Gastrocnemius medialis (tissue), 4 donors: ENCODE measurements around the gene ERC2. TPM values are rescaled to one million over a fixed set of nuclear protein-coding genes. Genes with fewer than 3 reads are reported as not detected.

Experiments
- ATAC-seq, 2 donors: fragments of 150-250 bp; one replicate each; pipeline ENCODE4 v1.9.1; 2016
- DNase-seq, 2 donors: peaks; one replicate each; pipeline ENCODE4 v3.0.0-alpha.2; 2019
- H3K27ac ChIP-seq, 4 donors: fragments of 200-600 bp; sonication (generic); 1 replicate in 1 of 4; 2 replicates in 3 of 4; pipeline ENCODE4 v1.5.1; 2016 to 2018; ENCODE audit warnings: mild to moderate bottlenecking in 2 of 4, moderate library complexity in 1 of 4
- H3K27me3 ChIP-seq, 3 donors: fragments of 200-600 bp; sonication (generic) in 2 of 3; 1 replicate in 1 of 3; 2 replicates in 2 of 3; pipeline versions ENCODE4 v1.5.1 to v1.6.0; 2016 to 2019; ENCODE audit warnings: mild to moderate bottlenecking in 1 of 3, moderate library complexity in 1 of 3
- H3K36me3 ChIP-seq, 2 donors: fragments of 200-600 bp; sonication (generic) in 1 of 2; one replicate each; pipeline ENCODE4 v1.5.1; 2017 to 2018
- H3K4me1 ChIP-seq, 2 donors: fragments of 200-600 bp; sonication (generic) in 1 of 2; one replicate each; pipeline ENCODE4 v1.5.1; 2016 to 2017; ENCODE audit warnings: mild to moderate bottlenecking in 2 of 2
- H3K4me3 ChIP-seq, 4 donors: fragments of 200-600 bp; sonication (generic) in 3 of 4; 1 replicate in 1 of 4; 2 replicates in 3 of 4; pipeline ENCODE4 v1.5.1; 2016 to 2019; ENCODE audit warnings: mild to moderate bottlenecking in 2 of 4
- H3K9me3 ChIP-seq, 3 donors: fragments of 200-600 bp; sonication (generic) in 2 of 3; 1 replicate in 1 of 3; 2 replicates in 2 of 3; pipeline ENCODE4 v1.5.1; 2016 to 2019
- POLR2A ChIP-seq, 2 donors: fragments of 450-650 bp; IDR thresholded peaks; one replicate each; pipeline ENCODE4 v1.6.1; 2017; ENCODE audit warnings: antibody characterized with exemption in 2 of 2, mild to moderate bottlenecking in 2 of 2, moderate library complexity in 2 of 2
- in situ Hi-C, 4 donors: fragments of 200-750 bp; cut with MboI; loops; one replicate each; pipeline versions ENCODE4 v1.15.0 to v1.8.0; 2017; ENCODE audit warnings: low sequenced_read_pairs in 4 of 4
- intact Hi-C: fragments of 100-400 bp; cut with DNase I; formaldehyde crosslinking; loops from one replicate; pipeline ENCODE4 v1.15.1; 2023; ENCODE audit warnings: low total_unique reads
- total RNA-seq, 4 donors: library from RNA; depleted of rRNA; stranded (reverse); fragments of >200 nt; gene quantifications; one replicate each; pipeline versions ENCODE4 v1.1.0 to v1.2.3, GENCODE V29; 2016
- TF ChIP-seq, protein P1 (sequence below), 5 experiments: fragments of 450-650 bp in 3 of 5; fragments of 200-600 bp in 2 of 5; sonication (generic) in 2 of 5; IDR thresholded peaks in 4 of 5; conservative IDR thresholded peaks in 1 of 5; 1 replicate in 4 of 5; 2 replicates in 1 of 5; pipeline ENCODE4 v1.5.1; 2016 to 2019; ENCODE audit warnings: antibody characterized with exemption in 5 of 5, mild to moderate bottlenecking in 3 of 5, moderate library complexity in 3 of 5

Gene ERC2
- total RNA-seq, 4 donors from 2014 or later = not detected

DNA sequence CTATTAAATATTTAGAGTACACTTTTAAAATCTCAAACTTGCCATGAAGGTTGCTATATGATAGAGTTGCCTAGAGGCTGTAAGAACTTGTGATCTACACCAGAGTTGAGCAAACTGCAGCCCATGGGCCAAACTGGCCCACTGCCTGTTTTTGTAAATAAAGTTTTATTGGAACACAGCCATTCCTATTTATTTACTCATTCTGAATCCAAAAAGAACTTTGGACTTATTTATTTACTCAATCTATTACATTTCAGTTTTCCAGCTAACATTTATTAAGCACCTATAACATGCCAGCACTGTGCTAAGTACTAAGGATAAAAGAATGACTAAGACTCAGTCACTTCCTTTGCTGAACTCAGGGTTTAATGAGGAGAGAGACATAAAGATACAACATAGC is 403.6 kb downstream of the ERC2 start:
- H3K27ac ChIP-seq = no peak overlapping the region
- no peaks in the 10 kb centered on the region for H3K27me3 ChIP-seq
- no peaks in the 10 kb centered on the region for H3K9me3 ChIP-seq
- H3K36me3 ChIP-seq = no peaks in the 10 kb centered on the region
- H3K4me1 ChIP-seq = no peaks in the 10 kb centered on the region
- TF ChIP-seq POLR2A (IDR thresholded peaks at IDR 0.05) = no peak
- TF ChIP-seq, protein P1, sequence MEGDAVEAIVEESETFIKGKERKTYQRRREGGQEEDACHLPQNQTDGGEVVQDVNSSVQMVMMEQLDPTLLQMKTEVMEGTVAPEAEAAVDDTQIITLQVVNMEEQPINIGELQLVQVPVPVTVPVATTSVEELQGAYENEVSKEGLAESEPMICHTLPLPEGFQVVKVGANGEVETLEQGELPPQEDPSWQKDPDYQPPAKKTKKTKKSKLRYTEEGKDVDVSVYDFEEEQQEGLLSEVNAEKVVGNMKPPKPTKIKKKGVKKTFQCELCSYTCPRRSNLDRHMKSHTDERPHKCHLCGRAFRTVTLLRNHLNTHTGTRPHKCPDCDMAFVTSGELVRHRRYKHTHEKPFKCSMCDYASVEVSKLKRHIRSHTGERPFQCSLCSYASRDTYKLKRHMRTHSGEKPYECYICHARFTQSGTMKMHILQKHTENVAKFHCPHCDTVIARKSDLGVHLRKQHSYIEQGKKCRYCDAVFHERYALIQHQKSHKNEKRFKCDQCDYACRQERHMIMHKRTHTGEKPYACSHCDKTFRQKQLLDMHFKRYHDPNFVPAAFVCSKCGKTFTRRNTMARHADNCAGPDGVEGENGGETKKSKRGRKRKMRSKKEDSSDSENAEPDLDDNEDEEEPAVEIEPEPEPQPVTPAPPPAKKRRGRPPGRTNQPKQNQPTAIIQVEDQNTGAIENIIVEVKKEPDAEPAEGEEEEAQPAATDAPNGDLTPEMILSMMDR (IDR thresholded peaks at IDR 0.05 in 4 of 5, conservative IDR thresholded peaks at IDR 0.05 in 1 of 5) = no peak
- ATAC-seq (no peak), DNase-seq (no peak)
- H3K4me3 ChIP-seq = no peak overlapping the region
- intact Hi-C loops = no loop called here
- in situ Hi-C loops = no loop called here

DNA sequence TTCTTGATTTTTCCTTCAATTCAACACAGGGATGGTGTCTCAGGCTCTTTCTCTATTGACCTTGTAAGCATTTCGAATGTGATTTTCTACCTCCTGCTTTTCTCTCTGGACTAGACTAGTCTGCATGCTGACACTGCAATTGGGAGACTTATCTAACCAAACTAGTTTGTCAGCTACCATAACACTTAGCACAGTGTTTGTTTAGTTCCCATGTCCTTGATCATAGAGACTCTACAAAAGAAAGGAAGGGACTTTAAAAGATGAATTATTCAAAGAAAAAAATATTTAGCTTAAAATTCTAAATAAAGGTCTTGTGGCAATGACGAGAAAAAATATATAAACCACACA is 407.0 kb downstream of the ERC2 start:
- in situ Hi-C loops (no loop called here), intact Hi-C loops (no loop called here)
- Histone ChIP-seq H3K9me3 (no peaks in the 10 kb centered on the region), H3K36me3 (no peaks in the 10 kb centered on the region), H3K4me3 (no peak overlapping the region), H3K4me1 (no peaks in the 10 kb centered on the region), H3K27ac (no peak overlapping the region), H3K27me3 (no peaks in the 10 kb centered on the region)
- ATAC-seq (no peak), DNase-seq (no peak)
- no peak for TF ChIP-seq POLR2A (IDR thresholded peaks at IDR 0.05)
- TF ChIP-seq, protein P1 (IDR thresholded peaks at IDR 0.05 in 4 of 5, conservative IDR thresholded peaks at IDR 0.05 in 1 of 5) = no peak

DNA sequence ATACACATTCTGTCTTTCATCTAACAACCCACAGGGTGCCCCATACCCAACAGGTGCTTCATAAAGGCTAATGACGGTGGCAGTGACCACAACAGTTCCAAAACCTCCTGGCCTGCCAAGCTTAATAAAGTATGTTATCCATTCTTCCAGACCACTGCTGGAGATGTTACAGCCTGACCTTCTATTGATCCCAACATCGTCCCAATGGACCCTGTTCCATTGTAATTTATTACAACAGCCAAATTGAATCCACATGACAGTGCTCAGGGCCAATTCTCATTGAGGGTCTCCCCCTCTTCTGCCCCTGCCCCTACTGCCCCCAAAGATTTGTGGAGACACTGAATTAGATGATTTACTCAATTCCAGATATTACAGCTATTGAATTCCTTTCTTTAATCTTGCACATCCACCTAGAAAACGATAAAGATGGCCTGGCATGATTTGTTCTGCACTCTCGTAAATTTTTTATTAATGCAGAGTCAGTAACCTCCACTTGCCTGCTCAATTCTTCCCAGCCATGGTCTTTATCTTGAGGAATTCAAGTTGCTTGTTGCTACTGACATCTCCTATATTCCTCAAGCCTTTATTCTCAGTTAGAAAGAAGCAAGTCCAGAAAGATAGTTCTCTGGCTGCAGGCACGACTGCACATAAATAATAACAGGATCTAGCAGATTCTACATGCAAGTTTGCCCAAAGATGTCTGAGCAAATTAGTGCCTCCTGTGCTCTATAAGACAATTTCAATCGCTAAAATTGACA is 407.6 kb downstream of the ERC2 start:
- Histone ChIP-seq H3K4me1 (no peaks in the 10 kb centered on the region), H3K9me3 (no peaks in the 10 kb centered on the region), H3K27me3 (no peaks in the 10 kb centered on the region), H3K27ac (no peak overlapping the region), H3K36me3 (no peaks in the 10 kb centered on the region), H3K4me3 (no peak overlapping the region)
- DNase-seq (no peak), ATAC-seq (no peak)
- intact Hi-C loops (no loop called here), in situ Hi-C loops (no loop called here)
- TF ChIP-seq, protein P1 (IDR thresholded peaks at IDR 0.05 in 4 of 5, conservative IDR thresholded peaks at IDR 0.05 in 1 of 5) = no peak
- no peak for TF ChIP-seq POLR2A (IDR thresholded peaks at IDR 0.05)

DNA sequence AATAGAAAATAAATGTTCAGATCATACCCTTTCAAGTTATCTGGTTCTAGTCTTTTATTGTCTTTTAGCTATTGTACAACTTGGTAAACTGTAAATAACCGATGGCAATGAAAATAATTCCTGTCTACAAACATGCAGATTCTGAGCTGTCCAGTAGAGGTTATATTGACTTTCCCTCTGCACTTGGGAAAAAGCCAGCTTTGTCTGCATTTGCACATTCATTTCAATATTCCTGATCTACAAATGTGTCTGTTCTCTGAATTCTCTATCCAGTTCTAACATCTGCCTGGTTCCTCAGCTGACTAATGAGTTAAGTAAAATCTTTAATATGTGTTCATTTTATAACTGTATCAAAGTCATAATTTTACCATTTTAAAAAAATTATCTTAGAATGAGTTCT is 408.5 kb downstream of the ERC2 start:
- no peak overlapping the region for H3K4me3 ChIP-seq
- no peak for ATAC-seq
- DNase-seq = no peak
- in situ Hi-C loops = no loop called here
- no peaks in the 10 kb centered on the region for H3K27me3 ChIP-seq
- H3K27ac ChIP-seq = no peak overlapping the region
- TF ChIP-seq POLR2A (IDR thresholded peaks at IDR 0.05) = no peak
- TF ChIP-seq, protein P1 (IDR thresholded peaks at IDR 0.05 in 4 of 5, conservative IDR thresholded peaks at IDR 0.05 in 1 of 5) = no peak
- no peaks in the 10 kb centered on the region for H3K9me3 ChIP-seq
- no peaks in the 10 kb centered on the region for H3K4me1 ChIP-seq
- intact Hi-C loops = no loop called here
- H3K36me3 ChIP-seq = no peaks in the 10 kb centered on the region

DNA sequence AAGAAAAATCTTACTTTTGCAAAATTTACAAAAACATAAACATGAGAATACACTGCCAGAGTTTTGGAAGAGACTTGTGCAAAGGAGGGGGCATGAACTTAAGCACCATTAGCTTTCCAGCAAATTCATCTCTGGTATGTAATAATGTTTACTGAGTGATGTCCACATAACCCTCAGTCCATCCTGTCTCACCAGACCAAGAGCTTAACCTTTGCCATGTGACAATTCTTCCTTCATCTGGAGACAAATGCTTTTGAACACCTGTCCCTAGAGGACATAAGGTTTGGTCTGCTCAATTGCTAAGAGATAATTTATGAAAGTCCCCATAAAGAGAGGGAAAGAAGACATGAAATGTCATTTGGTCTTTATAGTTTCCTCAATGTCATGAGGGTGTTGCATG is 412.3 kb downstream of the ERC2 start:
- DNase-seq (no peak), ATAC-seq (no peak)
- Histone ChIP-seq H3K27ac (no peak overlapping the region), H3K4me1 (no peaks in the 10 kb centered on the region), H3K4me3 (no peak overlapping the region), H3K27me3 (no peaks in the 10 kb centered on the region), H3K36me3 (no peaks in the 10 kb centered on the region), H3K9me3 (no peaks in the 10 kb centered on the region)
- no peak for TF ChIP-seq POLR2A (IDR thresholded peaks at IDR 0.05)
- TF ChIP-seq, protein P1 (IDR thresholded peaks at IDR 0.05 in 4 of 5, conservative IDR thresholded peaks at IDR 0.05 in 1 of 5) = no peak
- in situ Hi-C loops = no loop called here
- intact Hi-C loops = no loop called here
